Fibroblast of lung (primary cell): ENCODE measurements around the gene CDKN2B. TPM values are rescaled to one million over a fixed set of nuclear protein-coding genes. Genes with fewer than 3 reads are reported as not detected.
"Not testable (repeated sequence)": the region's sequence is repeated elsewhere in the genome, so short reads cannot be mapped to it uniquely, and the experiment has no call there.

ENCODE experiments used
- DNase-seq, 2 donors: peaks; one replicate each; pipeline versions ENCODE4 v3.0.0 to v3.0.0-alpha.2; 2010; ENCODE audit warnings: low read depth in 2 of 2
- H2AFZ ChIP-seq: 2 replicates; pipeline ENCODE4 v1.5.1; 2012; ENCODE audit warnings: low read length, control low read depth, inconsistent platforms
- H3K27ac ChIP-seq: 2 replicates; pipeline ENCODE4 v1.5.1; 2011; ENCODE audit warnings: low read length, control low read depth; ENCODE audit not compliant: insufficient read depth
- H3K27me3 ChIP-seq: 2 replicates; pipeline ENCODE4 v1.5.1; 2011; ENCODE audit warnings: mild to moderate bottlenecking, low read length; ENCODE audit not compliant: control insufficient read depth, insufficient read depth
- H3K36me3 ChIP-seq: 2 replicates; pipeline ENCODE4 v1.5.1; 2011; ENCODE audit warnings: low read length; ENCODE audit not compliant: control insufficient read depth, insufficient read depth
- H3K4me1 ChIP-seq: 2 replicates; pipeline ENCODE4 v1.5.1; 2011; ENCODE audit warnings: low read length; ENCODE audit not compliant: control insufficient read depth, insufficient read depth; ENCODE audit errors: extremely low read depth
- H3K4me2 ChIP-seq: 2 replicates; pipeline ENCODE4 v1.5.1; 2011; ENCODE audit warnings: low read length, control low read depth; ENCODE audit not compliant: insufficient read depth; ENCODE audit errors: extremely low read depth
- H3K4me3 ChIP-seq, 4 experiments: fragments of 200-600 bp in 1 of 4; sonication (generic) in 1 of 4; replicated peaks in 1 of 4; 2 replicates each; pipeline ENCODE4 v1.5.1; 2011 to 2016; ENCODE audit warnings: low read length in 4 of 4, low read depth in 3 of 4, mild to moderate bottlenecking in 3 of 4, control low read depth in 2 of 4, inconsistent platforms in 1 of 4, mixed read lengths in 1 of 4; ENCODE audit not compliant: insufficient read depth in 1 of 4; ENCODE audit errors: control extremely low read depth in 1 of 4
- H3K79me2 ChIP-seq: 2 replicates; pipeline ENCODE4 v1.5.1; 2012; ENCODE audit warnings: mild to moderate bottlenecking, low read length, inconsistent platforms; ENCODE audit not compliant: control insufficient read depth, insufficient read depth
- H3K9ac ChIP-seq: 2 replicates; pipeline ENCODE4 v1.5.1; 2011; ENCODE audit warnings: mild to moderate bottlenecking, low read length, control low read depth; ENCODE audit not compliant: insufficient read depth
- H3K9me3 ChIP-seq: 2 replicates; pipeline ENCODE4 v1.5.1; 2012; ENCODE audit warnings: low read depth, low read length; ENCODE audit not compliant: control insufficient read depth, insufficient read depth
- H4K20me1 ChIP-seq: 2 replicates; pipeline ENCODE4 v1.5.1; 2011; ENCODE audit warnings: low read length; ENCODE audit not compliant: control insufficient read depth, insufficient read depth; ENCODE audit errors: extremely low read depth
- CTCF ChIP-seq, 2 donors: IDR thresholded peaks in 1 of 2; conservative IDR thresholded peaks in 1 of 2; 1 replicate in 1 of 2; 2 replicates in 1 of 2; pipeline ENCODE4 v1.5.1; 2011 to 2012; ENCODE audit warnings: low read length in 2 of 2, control low read depth in 1 of 2, inconsistent platforms in 1 of 2, low read depth in 1 of 2, mild to moderate bottlenecking in 1 of 2
- EZH2 ChIP-seq: IDR thresholded peaks from 2 replicates; pipeline ENCODE4 v1.5.1; 2012; ENCODE audit warnings: low read length, control low read depth, mild to moderate bottlenecking; ENCODE audit errors: missing control alignments
- polyA plus RNA-seq, 2 donors: library from polyadenylated mRNA; depleted of rRNA in 1 of 2; stranded (reverse) in 1 of 2; unstranded in 1 of 2; fragments of >200 nt; gene quantifications; 2 replicates each; pipeline ENCODE4 v1.2.1, GENCODE V29; 2011 to 2012; ENCODE audit warnings: missing spikeins in 1 of 2
- total RNA-seq: library from RNA; depleted of rRNA; stranded (reverse); fragments of >200 nt; gene quantifications from 2 replicates; pipeline ENCODE4 v1.2.1, GENCODE V29; 2014

Gene CDKN2B
- total and polyA plus RNA-seq, 2 donors (not counting 1 experiment from before 2014, with no cell fraction given), result 22.6 to 44.9 TPM

- H3K4me2 ChIP-seq, result peak overlapping the region; percentile 61
- DNase-seq, result peak; percentile 55 to 62
These were observed 44.1 kb downstream of the CDKN2B start for GRCh38 chr9:21964925-21965385.

GRCh38 chr9:21961569-21961968 lies 47.5 kb downstream of the CDKN2B start:
- Histone ChIP-seq H3K36me3 (no peaks in the 10 kb centered on the region), H3K4me2 (peak overlapping the region; percentile 25), H4K20me1 (no peaks in the 10 kb centered on the region), H3K4me1 (no peaks in the 10 kb centered on the region), H3K27me3 (peaks cover 5% of the 10 kb centered on the region), H3K27ac (no peak overlapping the region), H2AFZ (no peak overlapping the region), H3K9ac (no peak overlapping the region), H3K4me3 (no peak overlapping the region), H3K9me3 (no peaks in the 10 kb centered on the region), H3K79me2 (no peaks in the 10 kb centered on the region)
- TF ChIP-seq EZH2, result no peak
- no peak for TF ChIP-seq CTCF (conservative IDR thresholded peaks at IDR 0.05 in 1 of 2, IDR thresholded peaks at IDR 0.05 in 1 of 2; ENCODE audit: low read depth in 1 of 2, low read length in 2 of 2)
- DNase-seq, result no peak

More at GRCh38 chr9:21964925-21965385, 44.1 kb downstream of the CDKN2B start:
- Histone ChIP-seq H4K20me1 (no peaks in the 10 kb centered on the region), H3K9me3 (no peaks in the 10 kb centered on the region), H2AFZ (peak overlapping the region; percentile 8), H3K4me3 (peak overlapping the region; percentile 0 to 48 (median 28)), H3K9ac (peak overlapping the region; percentile 20), H3K27me3 (peaks cover 30% of the 10 kb centered on the region), H3K4me1 (no peaks in the 10 kb centered on the region), H3K79me2 (no peaks in the 10 kb centered on the region), H3K27ac (no peak overlapping the region), H3K36me3 (no peaks in the 10 kb centered on the region)
- TF ChIP-seq CTCF (conservative IDR thresholded peaks at IDR 0.05 in 1 of 2, IDR thresholded peaks at IDR 0.05 in 1 of 2; ENCODE audit: low read depth in 1 of 2, low read length in 2 of 2) (no peak), EZH2 (no peak)

- not testable (repeated sequence) for H3K27ac ChIP-seq, H3K9me3 ChIP-seq, H3K9ac ChIP-seq, H3K36me3 ChIP-seq, H3K4me2 ChIP-seq, H3K4me3 ChIP-seq, DNase-seq, H2AFZ ChIP-seq, H3K27me3 ChIP-seq, H3K79me2 ChIP-seq, H3K4me1 ChIP-seq, H4K20me1 ChIP-seq
These were observed 49.8 kb downstream of the CDKN2B start for GRCh38 chr9:21959268-21959667.
